GM18508 (cell line): Measurements from ENCODE around the gene AMACR.
"Not testable (repeated sequence)": the region's sequence is repeated elsewhere in the genome, so short reads cannot be mapped to it uniquely, and the experiment has no call there.

Experiments
- ATAC-seq: cut with Tn5 transposase; IDR thresholded peaks from one replicate; pipeline ENCODE4 v1.9.1; 2021; ENCODE audit warnings: moderate number of reproducible peaks; ENCODE audit not compliant: insufficient read depth, unreplicated experiment

Gene AMACR

DNA sequence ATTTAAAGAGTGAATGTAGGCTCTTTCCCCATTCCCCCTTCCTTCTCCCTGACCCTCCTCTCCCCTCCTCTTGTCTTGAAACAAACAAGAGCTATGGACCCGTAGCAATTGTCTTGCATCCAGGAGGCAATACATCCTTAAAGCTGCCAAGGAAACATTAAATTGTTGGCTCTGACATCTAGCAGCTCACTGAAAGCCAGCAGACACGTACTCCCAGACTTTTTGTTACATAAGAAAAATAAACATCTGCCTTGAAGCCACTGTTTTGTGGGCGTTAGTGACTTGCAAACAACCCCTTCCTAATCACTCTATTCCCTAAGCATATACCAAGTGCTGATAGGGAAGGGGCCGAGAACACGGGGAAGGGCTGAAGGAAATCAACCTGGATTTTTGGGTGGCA is 32.0 kb downstream of the AMACR start:
- no peak for ATAC-seq

- no peak for ATAC-seq
These were observed 34.6 kb downstream of the AMACR start for GRCh38 chr5:33973271-33973670.

DNA sequence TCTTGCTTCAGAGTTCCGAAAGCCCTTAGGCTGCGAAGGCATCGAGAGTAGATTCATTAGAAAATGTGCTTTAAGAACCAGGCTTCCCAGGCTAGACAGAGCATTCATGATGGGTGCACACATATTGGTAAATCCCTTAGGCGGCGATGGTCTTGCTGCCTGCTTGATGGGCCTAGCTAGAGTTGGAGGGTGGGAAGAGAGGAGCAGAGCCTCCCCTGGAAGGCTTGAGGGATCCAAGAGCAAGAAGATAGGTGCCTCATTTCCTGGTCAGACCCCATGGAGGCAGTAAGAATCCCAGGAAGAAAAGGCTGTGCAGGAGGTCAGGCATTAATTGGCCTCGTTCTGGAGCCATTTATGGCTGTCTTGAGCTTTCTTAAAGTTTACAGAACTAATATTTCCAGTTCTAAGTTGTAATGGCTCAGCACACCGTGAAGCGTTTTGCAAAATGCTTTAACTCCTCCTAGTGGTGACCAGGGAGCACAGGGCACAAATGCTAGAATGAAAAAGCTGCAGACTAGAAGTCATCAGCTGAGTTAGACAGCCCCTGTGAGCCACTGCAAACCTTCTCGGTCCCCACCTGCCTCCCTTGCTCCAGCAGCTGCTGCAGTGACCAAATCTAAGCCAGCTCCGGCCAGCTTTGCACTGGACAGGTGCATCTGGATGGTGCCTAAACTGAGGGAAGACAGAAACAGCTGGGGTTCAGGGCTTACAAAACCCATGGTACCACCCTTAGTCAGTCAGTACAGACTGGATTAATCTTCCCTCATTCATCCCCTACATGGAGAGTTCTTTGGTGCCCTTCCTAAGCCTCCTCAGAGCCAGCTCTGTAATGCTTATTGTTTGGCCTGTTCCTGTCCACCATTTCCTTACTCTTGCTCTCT is 38.0 kb downstream of the AMACR start:
- no peak for ATAC-seq

DNA sequence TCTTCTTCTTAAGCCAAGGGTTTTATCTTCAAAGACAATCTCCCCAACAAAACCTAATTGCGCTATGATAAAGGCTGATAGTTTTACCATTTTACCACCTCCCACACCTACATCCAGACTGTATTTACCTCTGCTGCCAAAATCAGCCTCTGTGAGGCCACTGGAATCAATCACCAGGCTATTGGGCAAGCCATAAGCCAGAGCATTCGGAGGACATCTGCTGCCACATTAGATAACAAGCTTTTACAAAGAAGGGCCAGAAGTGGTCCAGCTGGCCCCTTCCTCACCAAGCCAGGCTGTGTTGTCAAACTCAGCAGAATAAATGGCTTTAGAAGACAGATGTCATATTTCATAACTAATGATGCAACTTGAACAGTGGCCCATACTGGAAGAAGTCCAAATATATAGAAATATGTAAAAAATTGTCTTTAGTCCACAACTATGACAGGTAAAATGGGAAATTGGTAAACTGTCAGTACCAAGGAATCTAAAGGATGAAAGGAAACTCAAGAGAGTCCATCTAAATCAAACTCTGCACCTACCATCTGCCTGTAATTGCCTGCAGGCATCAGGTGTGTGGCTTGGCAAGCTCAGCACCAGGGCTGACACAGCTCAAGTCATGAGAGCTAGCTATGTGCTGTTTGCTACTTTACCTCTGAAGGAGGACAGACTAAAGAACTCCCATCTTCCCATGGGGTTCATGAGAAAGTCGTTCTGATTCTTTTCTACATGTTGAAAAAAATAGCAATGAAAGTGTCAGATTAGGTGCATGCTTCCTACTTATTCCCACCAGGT is 39.4 kb downstream of the AMACR start:
- ATAC-seq, result no peak

GRCh38 chr5:33966805-33967204 is 41.0 kb downstream of the AMACR start:
- ATAC-seq, result no peak

DNA sequence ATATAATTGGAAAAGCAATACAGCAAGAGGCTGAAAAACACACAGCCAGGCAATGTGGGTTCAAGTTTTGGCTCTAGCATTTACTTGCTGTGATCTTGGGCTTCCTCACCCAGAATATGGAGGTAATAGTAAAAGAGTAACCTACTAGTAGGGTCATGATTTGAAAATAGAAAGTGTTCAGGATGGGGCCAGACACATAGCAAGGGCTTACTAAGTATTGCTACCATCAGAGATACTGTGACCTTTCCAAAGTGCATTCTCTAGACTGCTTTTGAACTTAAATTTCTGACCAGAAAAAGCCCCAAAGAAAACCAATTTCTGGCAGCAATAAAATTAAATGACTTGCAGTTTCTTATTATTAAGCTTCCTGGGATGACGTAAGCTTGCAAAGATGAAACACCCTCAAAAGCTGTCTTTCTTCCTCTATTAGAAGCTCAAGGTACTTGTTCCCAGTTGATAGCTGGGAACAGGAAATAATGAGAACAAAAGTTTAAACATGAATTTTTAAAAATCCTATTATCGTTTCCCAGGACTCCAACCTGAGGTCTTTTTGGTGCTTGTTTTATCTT is 43.6 kb downstream of the AMACR start:
- no peak for ATAC-seq

DNA sequence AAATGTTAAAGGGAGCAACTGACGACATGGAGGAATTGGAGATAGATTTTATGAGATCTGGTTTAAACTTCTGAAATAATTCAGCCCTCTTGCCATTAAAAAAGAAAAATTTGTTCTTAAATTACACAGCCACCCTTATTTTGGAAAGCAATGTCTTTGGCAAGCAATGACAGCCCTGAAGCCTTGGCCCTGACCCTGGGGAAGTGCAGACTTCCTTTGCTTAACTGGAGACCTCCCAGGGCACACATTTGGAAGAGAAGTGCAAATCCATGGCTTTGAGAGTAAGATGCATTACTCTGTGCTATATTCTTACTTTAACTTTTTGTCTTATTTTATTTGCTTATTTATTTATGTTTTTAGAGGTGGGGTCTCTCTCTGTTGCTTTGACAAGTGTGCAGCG is 49.7 kb downstream of the AMACR start:
- ATAC-seq, result no peak

DNA sequence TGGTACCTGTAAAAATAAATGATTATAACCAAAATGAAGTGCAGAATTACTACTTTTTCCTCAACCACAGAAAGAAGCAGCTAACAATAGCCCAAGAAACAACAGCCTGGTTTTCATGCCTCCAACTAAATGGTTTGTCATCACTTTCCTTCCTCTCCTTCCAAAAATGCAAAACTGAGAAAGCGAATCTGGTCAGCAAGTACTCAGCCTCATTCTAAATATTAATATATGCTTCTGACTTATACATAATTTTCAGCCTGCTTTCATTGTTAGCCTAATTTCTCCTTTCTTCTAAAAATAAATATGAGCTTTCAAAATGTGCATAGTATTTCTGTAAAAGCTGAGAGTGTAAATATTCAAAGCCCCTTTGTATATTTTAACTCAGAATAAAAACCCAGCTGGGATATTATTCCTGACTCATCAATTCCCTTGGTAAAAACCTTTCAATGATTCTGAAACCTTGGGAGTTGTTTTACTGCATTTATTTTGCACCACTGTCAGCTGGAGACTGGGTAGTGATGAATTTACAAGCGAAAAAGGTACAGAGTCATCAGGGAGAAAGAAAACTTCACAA is 50.2 kb downstream of the AMACR start:
- ATAC-seq, result no peak

GRCh38 chr5:33952175-33952574 is 55.7 kb downstream of the AMACR start:
- ATAC-seq, result not testable (repeated sequence)

DNA sequence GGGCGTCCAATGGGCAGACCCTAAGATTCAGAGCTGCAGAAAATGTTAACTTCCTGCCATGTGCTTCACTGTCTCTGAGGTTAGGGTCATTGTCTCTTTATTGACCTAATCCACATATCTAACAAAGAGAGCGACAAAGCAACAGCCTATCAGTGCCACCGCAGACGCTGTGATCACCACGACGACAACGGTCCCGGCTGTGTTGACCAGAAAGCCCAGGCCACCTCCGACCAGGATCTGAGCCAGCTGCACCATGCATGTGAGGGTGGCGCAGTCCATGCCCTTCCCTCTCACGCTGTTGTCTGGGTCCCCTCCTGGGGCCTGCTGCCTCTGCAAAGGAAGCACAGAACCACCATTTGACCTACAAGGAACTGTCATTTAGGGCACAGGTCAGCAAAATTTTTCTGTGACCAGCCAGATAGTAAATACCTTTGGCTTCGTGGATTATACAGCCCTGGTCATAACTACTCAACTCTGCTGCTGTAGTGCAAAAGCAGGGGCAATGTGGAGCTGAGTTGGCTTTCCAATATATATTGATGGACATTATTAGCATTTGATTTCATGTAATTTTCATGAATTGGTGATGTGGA is 63.2 kb downstream of the AMACR start:
- ATAC-seq, result no peak

GRCh38 chr5:33941090-33941489 is 66.8 kb downstream of the AMACR start:
- ATAC-seq, result no peak

GRCh38 chr5:33939556-33940262 is 68.1 kb downstream of the AMACR start:
- ATAC-seq, result no peak

- ATAC-seq, result no peak
These were observed 69.0 kb downstream of the AMACR start for GRCh38 chr5:33938881-33939280.

GRCh38 chr5:33938507-33938796 is 69.4 kb downstream of the AMACR start:
- no peak for ATAC-seq

GRCh38 chr5:33937707-33938506 is 69.9 kb downstream of the AMACR start:
- no peak for ATAC-seq

GRCh38 chr5:33937017-33937706 is 70.7 kb downstream of the AMACR start:
- ATAC-seq, result no peak

GRCh38 chr5:33936381-33937016 is 71.4 kb downstream of the AMACR start, which contains the start of gene RXFP3:
RXFP3 (plus strand) TSS chr5:33936386; CDS start chr5:33936741, 355 bp downstream.
- no peak for ATAC-seq
